KOPT-K1 (cell line): ENCODE results near the gene PUM1.

Experiments used
- H3K27ac ChIP-seq: fragments of 200-600 bp; sonication (generic); 2 replicates; pipeline ENCODE4 v1.5.1; 2016; ENCODE audit warnings: antibody characterized with exemption, mild to moderate bottlenecking, low read depth, low read length; ENCODE audit not compliant: poor library complexity, severe bottlenecking
- H3K36me3 ChIP-seq: fragments of 200-600 bp; sonication (generic); 2 replicates; pipeline ENCODE4 v1.5.1; 2017; ENCODE audit warnings: antibody characterized with exemption, mild to moderate bottlenecking, low read length, moderate library complexity; ENCODE audit not compliant: insufficient read depth
- H3K9me3 ChIP-seq: fragments of 200-600 bp; sonication (generic); 2 replicates; pipeline ENCODE4 v1.5.1; 2017; ENCODE audit warnings: antibody characterized with exemption, low read length, mild to moderate bottlenecking; ENCODE audit not compliant: insufficient read depth, poor library complexity, severe bottlenecking

PUM1 gene

DNA sequence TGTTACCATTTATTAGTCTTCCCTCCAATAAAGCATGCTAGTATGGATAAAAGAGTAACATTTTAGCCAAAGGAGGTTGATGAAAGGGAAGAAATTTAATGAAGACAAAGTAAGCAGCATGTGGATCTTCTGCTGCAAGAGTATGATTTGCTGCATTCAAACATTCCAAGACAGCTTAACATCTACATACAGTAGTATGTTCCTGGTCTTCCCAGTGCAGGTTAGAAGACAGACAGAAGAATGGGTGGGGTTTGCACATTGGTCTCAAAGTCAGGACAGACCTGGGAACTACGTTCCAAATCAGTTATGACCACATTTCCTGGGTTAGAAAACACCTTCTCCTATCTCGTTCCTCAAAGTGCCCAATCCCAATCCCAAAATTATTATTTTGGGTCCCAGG, 43.3 kb downstream of the PUM1 start:
- Histone ChIP-seq H3K27ac (no peak overlapping the region), H3K9me3 (no peaks in the 10 kb centered on the region), H3K36me3 (peaks cover 91% of the 10 kb centered on the region)

DNA sequence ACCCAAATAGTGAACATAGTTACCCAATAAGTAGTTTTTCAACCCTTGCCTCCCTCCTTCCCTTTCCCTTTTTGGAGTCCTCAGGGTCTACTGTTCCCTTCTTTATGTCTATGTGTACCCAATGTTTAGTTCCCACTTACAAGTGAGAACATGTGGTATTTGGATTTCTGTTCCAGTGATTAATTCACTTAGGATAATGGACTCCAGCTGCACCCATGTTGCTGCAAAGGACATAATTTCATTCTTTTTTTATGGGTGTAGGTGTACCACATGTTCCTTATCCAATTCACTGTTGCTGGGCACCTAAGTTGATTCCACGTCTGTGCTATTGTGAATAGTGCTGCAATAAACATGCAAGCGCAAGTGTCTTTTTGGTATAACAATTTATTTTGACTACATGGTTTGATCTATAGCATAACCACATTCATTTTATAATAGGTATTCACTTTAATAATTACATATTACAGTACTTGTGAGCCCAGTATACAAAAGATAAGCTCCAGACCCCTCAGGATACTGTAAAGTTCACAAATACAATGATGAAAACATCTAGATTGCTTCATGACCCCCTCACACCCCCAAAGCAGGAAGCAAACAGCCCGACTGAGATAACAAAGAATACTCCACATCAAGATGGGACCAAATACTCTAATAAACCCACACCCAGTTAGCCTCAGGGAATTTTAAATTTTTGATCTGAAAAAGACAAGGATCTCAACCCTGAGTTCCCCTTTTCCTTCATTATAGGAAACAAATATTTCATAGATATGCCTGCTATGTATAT, 45.3 kb downstream of the PUM1 start:
- Histone ChIP-seq H3K36me3 (peaks cover 86% of the 10 kb centered on the region), H3K9me3 (no peaks in the 10 kb centered on the region), H3K27ac (no peak overlapping the region)

DNA sequence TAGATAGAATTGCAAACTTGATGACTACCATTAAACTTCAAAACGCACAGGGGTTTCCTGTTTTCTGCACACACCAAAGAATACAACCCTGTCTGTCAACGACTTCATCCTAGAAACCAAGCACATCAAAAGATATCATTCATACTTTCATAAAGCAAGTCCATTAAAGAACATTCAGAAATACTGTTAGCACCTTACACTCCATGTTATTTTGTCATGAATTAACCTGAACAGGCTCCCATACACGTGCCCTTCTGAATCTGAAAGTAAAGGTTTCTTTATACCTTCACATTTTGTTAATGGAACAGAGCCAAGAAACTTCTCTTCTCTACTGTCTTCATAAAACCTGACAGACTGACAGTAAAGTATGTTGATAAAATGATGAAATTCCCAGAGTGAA, 46.1 kb downstream of the PUM1 start:
- Histone ChIP-seq H3K36me3 (peaks cover 81% of the 10 kb centered on the region), H3K9me3 (no peaks in the 10 kb centered on the region), H3K27ac (no peak overlapping the region)

- Histone ChIP-seq H3K9me3 (no peaks in the 10 kb centered on the region), H3K27ac (no peak overlapping the region), H3K36me3 (peaks cover 70% of the 10 kb centered on the region)
These were observed 48.6 kb downstream of the PUM1 start for GRCh38 chr1:31016868-31017267.

DNA sequence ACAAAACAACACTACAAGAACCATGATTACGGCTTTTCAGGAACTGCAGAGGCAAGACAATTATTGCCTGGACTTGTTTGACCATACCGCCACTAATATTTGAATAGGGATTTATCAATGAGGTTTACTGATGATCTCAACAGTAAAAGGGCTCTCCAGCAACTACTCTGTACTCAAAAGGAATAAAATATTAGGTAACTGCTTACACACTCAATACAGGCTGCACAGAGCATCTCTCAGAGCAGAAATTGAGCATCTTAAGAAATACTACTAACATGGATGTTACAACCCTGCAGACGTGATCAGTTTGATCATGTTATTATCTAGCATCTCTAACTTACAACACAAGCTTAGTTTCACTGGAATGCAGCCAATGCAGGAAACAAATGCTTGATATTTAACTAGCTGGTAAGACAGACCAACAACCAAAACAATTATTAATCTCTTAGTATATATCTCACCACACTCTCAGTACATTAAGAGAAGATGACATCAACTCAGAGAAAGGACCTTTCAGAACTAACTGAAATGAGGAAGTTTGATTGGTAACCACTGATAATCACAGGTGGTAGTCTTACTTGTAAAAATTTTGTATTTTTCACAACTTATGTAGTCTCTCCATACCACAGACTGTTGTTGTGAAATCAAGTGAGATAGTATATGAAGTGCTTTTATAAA, 52.2 kb downstream of the PUM1 start:
- Histone ChIP-seq H3K9me3 (no peaks in the 10 kb centered on the region), H3K27ac (no peak overlapping the region), H3K36me3 (peaks cover 63% of the 10 kb centered on the region)

DNA sequence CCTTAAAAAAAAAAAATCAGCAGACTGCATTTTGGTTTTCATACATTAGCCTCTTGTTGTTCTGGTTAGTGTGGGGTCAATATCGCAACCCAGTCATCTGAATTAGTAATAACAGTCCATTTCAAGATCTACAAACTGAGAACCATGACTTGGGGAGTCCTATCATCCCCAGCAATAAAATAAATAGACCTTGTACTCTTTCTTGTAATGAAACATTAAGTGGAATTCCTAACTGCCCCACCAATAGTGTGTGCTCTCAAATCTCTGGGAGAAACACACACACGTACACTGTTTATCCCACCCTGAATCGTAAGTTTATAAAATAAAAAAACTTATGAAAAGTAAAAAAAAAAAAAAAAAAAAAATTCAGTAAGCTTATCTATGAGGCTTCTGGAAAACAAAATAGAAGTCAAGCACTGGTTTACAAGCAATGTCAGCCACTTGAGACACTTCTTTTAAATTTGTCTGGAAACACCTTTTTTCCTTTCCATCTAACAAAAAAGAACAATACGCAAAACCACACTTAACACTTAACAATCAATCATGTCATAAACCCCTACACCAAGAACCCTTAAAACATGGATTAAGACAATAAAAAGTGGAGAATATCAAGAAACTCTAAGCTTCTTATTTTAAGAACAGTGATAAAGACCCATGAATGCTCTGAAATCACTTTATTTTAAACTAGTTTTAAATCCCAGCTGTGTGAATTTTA, 53.1 kb downstream of the PUM1 start:
- H3K27ac ChIP-seq = no peak overlapping the region

GRCh38 chr1:31011719-31012118, 53.8 kb downstream of the PUM1 start:
- Histone ChIP-seq H3K9me3 (no peaks in the 10 kb centered on the region), H3K36me3 (peaks cover 58% of the 10 kb centered on the region), H3K27ac (no peak overlapping the region)

More for the DNA sequence above, 53.1 kb downstream of the PUM1 start:
- H3K9me3 ChIP-seq = no peaks in the 10 kb centered on the region
- peaks cover 58% of the 10 kb centered on the region for H3K36me3 ChIP-seq

DNA sequence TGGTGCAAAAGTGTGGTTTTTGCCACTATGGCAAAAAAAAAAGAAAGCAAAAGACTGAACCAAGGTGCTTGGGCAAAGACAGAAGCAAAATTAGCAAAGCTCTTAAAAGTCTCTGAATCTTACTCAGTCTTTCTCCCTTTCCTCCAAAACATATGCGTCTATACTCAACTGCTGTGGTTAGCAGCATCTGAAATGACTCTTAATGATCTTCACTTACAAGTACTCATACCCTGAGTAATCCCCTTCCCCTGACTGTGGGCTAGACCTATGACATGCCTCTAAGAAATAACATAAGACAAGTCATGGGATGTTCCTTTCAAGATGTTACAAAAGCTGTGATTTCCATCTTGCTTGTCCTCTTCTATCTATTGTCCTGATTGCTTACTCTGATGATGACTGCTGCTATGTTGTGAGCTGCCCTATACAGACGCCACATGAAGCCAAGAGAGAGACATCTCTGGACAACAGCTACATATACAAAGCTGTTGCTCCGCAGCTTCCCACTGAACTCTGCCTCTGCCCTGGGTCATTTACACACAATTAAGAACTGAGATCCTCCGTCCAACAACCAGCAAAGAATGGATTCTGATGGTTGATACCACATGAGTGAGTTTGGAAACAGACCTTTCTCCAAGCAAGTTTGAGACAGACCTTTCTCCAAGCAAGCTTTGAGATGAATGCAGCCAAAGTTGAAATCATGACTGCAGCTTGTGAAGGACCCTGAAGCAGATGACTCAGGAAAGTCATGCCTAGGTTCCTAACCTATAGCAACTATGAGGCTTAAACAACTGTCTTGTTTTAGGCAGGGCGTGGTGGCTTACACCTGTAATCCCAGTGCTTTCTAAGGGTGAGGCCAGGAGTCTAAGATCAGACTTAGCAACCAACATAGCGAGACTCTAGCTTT, 55.2 kb downstream of the PUM1 start:
- peaks cover 65% of the 10 kb centered on the region for H3K36me3 ChIP-seq
- H3K27ac ChIP-seq = no peak overlapping the region
- H3K9me3 ChIP-seq = no peaks in the 10 kb centered on the region

DNA sequence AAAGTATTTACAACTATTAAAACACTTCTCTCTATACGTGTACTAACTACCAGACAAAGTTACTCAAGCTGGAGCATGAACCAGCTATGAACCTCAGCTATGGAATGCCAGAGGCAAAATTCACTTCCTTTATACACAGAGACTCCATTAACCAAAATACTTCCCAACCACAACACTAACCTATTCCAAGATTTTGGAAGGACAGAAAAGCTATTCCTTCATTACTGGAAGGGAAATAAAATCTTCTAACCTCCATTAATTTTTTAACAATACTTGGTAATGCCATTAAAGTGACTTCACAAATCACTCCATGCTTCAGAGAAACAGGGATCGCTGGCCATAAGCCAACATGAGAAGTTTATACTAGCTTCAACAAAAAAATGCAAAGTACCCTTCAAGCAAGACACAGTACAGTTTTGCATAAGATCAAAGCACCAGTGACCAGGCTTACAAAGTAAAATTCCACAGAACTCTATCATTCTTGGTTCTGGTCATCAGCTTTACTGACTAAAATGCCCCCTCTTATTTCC, 58.0 kb downstream of the PUM1 start:
- H3K9me3 ChIP-seq = no peaks in the 10 kb centered on the region
- H3K27ac ChIP-seq = no peak overlapping the region
- peaks cover 76% of the 10 kb centered on the region for H3K36me3 ChIP-seq

DNA sequence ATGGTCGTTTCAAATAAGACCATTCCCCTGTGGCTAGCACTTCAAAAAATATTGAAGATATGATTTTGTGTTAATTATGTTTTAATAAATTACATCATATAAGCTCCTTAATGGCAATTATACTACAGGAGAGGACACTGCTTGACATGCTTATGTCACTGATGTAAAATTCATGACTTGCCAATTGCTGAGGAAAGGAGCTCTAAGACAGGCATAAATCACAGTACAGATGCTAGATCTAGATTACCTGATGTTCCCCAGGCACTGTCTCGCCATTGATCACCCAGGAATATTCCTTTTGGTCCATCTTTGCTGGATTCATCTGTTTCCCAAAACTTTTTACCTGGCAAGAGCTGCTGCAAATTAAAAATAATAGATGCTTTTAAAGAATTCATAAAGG, 58.8 kb downstream of the PUM1 start:
- Histone ChIP-seq H3K9me3 (no peaks in the 10 kb centered on the region), H3K27ac (no peak overlapping the region), H3K36me3 (peaks cover 83% of the 10 kb centered on the region)

- Histone ChIP-seq H3K36me3 (peaks cover 85% of the 10 kb centered on the region), H3K9me3 (no peaks in the 10 kb centered on the region), H3K27ac (no peak overlapping the region)
These were observed 59.8 kb downstream of the PUM1 start for GRCh38 chr1:31005617-31006166.

DNA sequence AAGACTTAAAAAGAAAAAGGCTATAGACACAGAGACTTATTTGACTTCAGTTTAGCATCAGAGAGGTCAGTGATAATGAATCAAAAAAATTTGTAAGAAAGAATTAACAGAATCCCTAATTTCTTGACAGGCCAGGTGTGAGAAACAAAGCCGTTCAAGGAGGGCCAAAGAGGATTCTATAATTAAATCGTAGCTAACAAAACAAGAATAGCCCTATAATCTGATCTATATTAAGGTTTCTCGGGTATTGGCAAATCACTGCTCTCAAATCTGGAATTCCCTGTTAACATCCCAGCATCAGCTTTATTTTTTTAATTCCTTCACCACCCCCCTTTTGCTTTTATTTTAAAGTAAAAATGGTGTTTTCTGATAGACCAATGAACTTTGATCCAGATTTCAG, 60.3 kb downstream of the PUM1 start:
- Histone ChIP-seq H3K9me3 (no peaks in the 10 kb centered on the region), H3K27ac (no peak overlapping the region), H3K36me3 (peaks cover 85% of the 10 kb centered on the region)

GRCh38 chr1:31004231-31004621, 61.3 kb downstream of the PUM1 start:
- Histone ChIP-seq H3K27ac (no peak overlapping the region), H3K9me3 (no peaks in the 10 kb centered on the region), H3K36me3 (peaks cover 85% of the 10 kb centered on the region)

GRCh38 chr1:31003613-31004230, 61.8 kb downstream of the PUM1 start:
- Histone ChIP-seq H3K27ac (no peak overlapping the region), H3K36me3 (peaks cover 86% of the 10 kb centered on the region), H3K9me3 (no peaks in the 10 kb centered on the region)
